ENCODE results near the gene ATP2B2. TPM values are rescaled to one million over a fixed set of nuclear protein-coding genes. Genes with fewer than 3 reads are reported as not detected.

ATP2B2 gene
- total RNA-seq, 1 experiment from 2014 or later: not detected

GRCh38 chr3:10467904-10468612, 37.3 kb downstream of the ATP2B2 start:
- Histone ChIP-seq H3K4me3 (replicated peaks in 1 of 2; ENCODE audit: low read depth in 1 of 2, low read length in 2 of 2) (no peak overlapping the region), H3K79me2 (ENCODE audit: insufficient read depth, low read length) (no peaks in the 10 kb centered on the region), H3K9me2 (ENCODE audit: insufficient read depth) (no peaks in the 10 kb centered on the region), H3K4me1 (ENCODE audit: control insufficient read depth in 1 of 2, insufficient read depth in 2 of 2, low read length in 2 of 2) (no peaks in the 10 kb centered on the region), H4K20me1 (ENCODE audit: insufficient read depth) (no peaks in the 10 kb centered on the region), H3K4me2 (ENCODE audit: low read length) (no peak overlapping the region), H3K27me3 (ENCODE audit: insufficient read depth, low read length) (peaks cover 20% of the 10 kb centered on the region; the same call in 1 of the 2 replicates), H3K36me3 (ENCODE audit: control insufficient read depth in 1 of 2, insufficient read depth in 2 of 2, low read length in 2 of 2) (no peaks in the 10 kb centered on the region), H2AFZ (ENCODE audit: low read depth, low read length, poor library complexity, severe bottlenecking) (no peak overlapping the region), H3K27ac (ENCODE audit: low read depth, low read length) (no peak overlapping the region), H3K9ac (ENCODE audit: low read length) (no peak overlapping the region), H3K9me3 (ENCODE audit: control insufficient read depth in 1 of 2, insufficient read depth in 1 of 2, low read depth in 1 of 2, low read length in 2 of 2) (no peaks in the 10 kb centered on the region)
- BruUV-seq (replicated peaks): no TSS peak
- ChIA-PET POLR2A (no interaction called here), CTCF (no interaction called here), RAD21 (ENCODE audit: low non-redundant PET in 1 of 2, low total read pairs in 2 of 2, uncharacterized antibody in 2 of 2, unreplicated experiment in 2 of 2) (no interaction called here)
- no peak for DNase-seq (ENCODE audit: low read depth, low spot score)
- intact Hi-C loops (cut with micrococcal nuclease): no loop called here
- ATAC-seq: no peak
- no peak for TF ChIP-seq CTCF (IDR thresholded peaks at IDR 0.05 in 2 of 3, conservative IDR thresholded peaks at IDR 0.05 in 1 of 3; ENCODE audit: borderline replicate concordance in 1 of 3, insufficient read depth in 1 of 3, low read depth in 2 of 3, low read length in 2 of 3)
- TF ChIP-seq SP1 (IDR thresholded peaks at IDR 0.05; ENCODE audit: low read depth): no peak
- no peak for TF ChIP-seq FOSL1 (IDR thresholded peaks at IDR 0.05; ENCODE audit: low read depth)
- TF ChIP-seq ELF1 (IDR thresholded peaks at IDR 0.05; ENCODE audit: borderline replicate concordance, low read depth): no peak
- TF ChIP-seq EZH2phosphoT487 (IDR thresholded peaks at IDR 0.05; ENCODE audit: borderline replicate concordance): no peak
- no peak for TF ChIP-seq ZNF274 (IDR thresholded peaks at IDR 0.05; ENCODE audit: low read depth, low read length)
- no peak for TF ChIP-seq TCF7L2 (IDR thresholded peaks at IDR 0.05; ENCODE audit: borderline replicate concordance, extremely low read depth, insufficient read depth, insufficient read length)
- no peak for TF ChIP-seq RAD21 (IDR thresholded peaks at IDR 0.05; ENCODE audit: low read depth)
- TF ChIP-seq YY1 (IDR thresholded peaks at IDR 0.05; ENCODE audit: extremely low read depth, insufficient replicate concordance, low read depth, low read length): no peak
- TF ChIP-seq ZBTB33 (IDR thresholded peaks at IDR 0.05; ENCODE audit: extremely low read depth, insufficient replicate concordance, low read length): no peak
- TF ChIP-seq ZFX (IDR thresholded peaks at IDR 0.05): no peak
- no peak for TF ChIP-seq JUND (IDR thresholded peaks at IDR 0.05)

All from HCT116 (cell line).